GM12878 (cell line): ENCODE measurements around the gene MTFR1L. TPM values are rescaled to one million over a fixed set of nuclear protein-coding genes. Genes with fewer than 3 reads are reported as not detected.
A peak's percentile ranks its signal among the peaks of the same experiment; 100 is the strongest.

Source experiments
- ATAC-seq: fragments of 200-7000 bp; cut with Tn5 transposase; 3 replicates; pipeline ENCODE4 v1.9.1; 2020; ENCODE audit warnings: mild to moderate bottlenecking, moderate library complexity
- BruUV-seq: library from RNA; stranded (reverse); fragments of 400-500 nt; replicated peaks from 2 replicates; lab custom pipeline; 2021; lab: Mats Ljungman, UMichigan
- CTCF ChIA-PET: fragments of 300-600 bp; sonication (Branson Sonifier 250); formaldehyde crosslinking; extraction: SDS; loops from one replicate; lab custom pipeline; 2021; ENCODE audit warnings: inconsistent platforms; lab: Yijun Ruan, JAX
- POLR2A ChIA-PET: fragments of 350-600 bp; formaldehyde crosslinking; extraction: SDS; loops from one replicate; lab custom pipeline; 2021; ENCODE audit warnings: inconsistent platforms; lab: Charles Lee
- RAD21 ChIA-PET: fragments of 300-600 bp; sonication (Branson Sonifier 250); formaldehyde crosslinking; loops from one replicate; lab custom pipeline; 2023; ENCODE audit warnings: antibody characterized with exemption; ENCODE audit not compliant: unreplicated experiment; lab: Charles Lee
- SMC1A ChIA-PET: fragments of 300-600 bp; sonication (Branson Sonifier 250); formaldehyde crosslinking; loops from one replicate; lab custom pipeline; 2023; ENCODE audit not compliant: unreplicated experiment, uncharacterized antibody; lab: Charles Lee
- DNase-seq: peaks from one replicate; pipeline ENCODE4 v3.0.0-alpha.2; 2011; ENCODE audit warnings: low read depth, low spot score
- FAIRE-seq: peaks from 3 replicates; lab custom pipeline; 2011; peaks lifted over from hg19 to GRCh38; lab: Jason Lieb, UNC
- H2AFZ ChIP-seq: 2 replicates; pipeline ENCODE4 v1.6.0; 2011; ENCODE audit warnings: low read depth, low read length, control low read depth; ENCODE audit not compliant: control insufficient read depth
- H3K27ac ChIP-seq: 2 replicates; pipeline ENCODE4 v1.5.1; 2011; ENCODE audit warnings: control low read depth; ENCODE audit not compliant: control insufficient read depth, insufficient read depth
- H3K27me3 ChIP-seq, 2 experiments: replicated peaks in 1 of 2; 2 replicates each; pipeline versions ENCODE4 v1.6.0 to v1.6.1; 2011; ENCODE audit warnings: low read length in 1 of 2; ENCODE audit not compliant: control insufficient read depth in 2 of 2, insufficient read depth in 2 of 2
- H3K36me3 ChIP-seq, 2 experiments: 2 replicates each; pipeline ENCODE4 v1.5.1; 2011; ENCODE audit warnings: low read length in 1 of 2; ENCODE audit not compliant: control insufficient read depth in 2 of 2, insufficient read depth in 2 of 2
- H3K4me1 ChIP-seq: 2 replicates; pipeline ENCODE4 v1.6.1; 2011; ENCODE audit warnings: mild to moderate bottlenecking, low read length, moderate library complexity, mixed read lengths; ENCODE audit not compliant: control insufficient read depth, insufficient read depth
- H3K4me2 ChIP-seq: 2 replicates; pipeline ENCODE4 v1.6.0; 2011; ENCODE audit warnings: control low read depth; ENCODE audit not compliant: control insufficient read depth, insufficient read depth
- H3K4me3 ChIP-seq: fragments of 200-600 bp; sonication (generic); 2 replicates; pipeline ENCODE4 v1.5.1; 2016
- H3K79me2 ChIP-seq: 2 replicates; pipeline ENCODE4 v1.6.0; 2011; ENCODE audit warnings: low read length; ENCODE audit not compliant: control insufficient read depth, insufficient read depth
- H3K9ac ChIP-seq: 2 replicates; pipeline ENCODE4 v1.8.0; 2011; ENCODE audit warnings: low read length, control low read depth, mixed read lengths; ENCODE audit not compliant: control insufficient read depth, insufficient read depth
- H3K9me3 ChIP-seq: replicated peaks from 3 replicates; pipeline ENCODE4 v1.5.1; 2011; ENCODE audit warnings: mild to moderate bottlenecking, low read length; ENCODE audit not compliant: control insufficient read depth, insufficient read depth
- H4K20me1 ChIP-seq: 2 replicates; pipeline ENCODE4 v1.6.0; 2011; ENCODE audit not compliant: control insufficient read depth, insufficient read depth
- ATF7 ChIP-seq: fragments of 450-650 bp; IDR thresholded peaks from 2 replicates; pipeline ENCODE4 v1.6.1; 2016; ENCODE audit warnings: low read depth, mild to moderate bottlenecking
- BCL3 ChIP-seq: IDR thresholded peaks from 2 replicates; pipeline ENCODE4 v1.6.1; 2011; ENCODE audit warnings: borderline replicate concordance, low read depth, mild to moderate bottlenecking, moderate library complexity, low read length; ENCODE audit not compliant: insufficient read depth, poor library complexity, severe bottlenecking
- EP300 ChIP-seq, 2 experiments: fragments of 150-350 bp in 1 of 2; IDR thresholded peaks; 2 replicates each; pipeline ENCODE4 v1.6.1; 2011 to 2012; ENCODE audit warnings: low read depth in 2 of 2, low read length in 2 of 2, borderline replicate concordance in 1 of 2, improper control_type of control experiment in 1 of 2, inconsistent platforms in 1 of 2; ENCODE audit not compliant: control insufficient read depth in 1 of 2
- FOXK2 ChIP-seq: fragments of 450-650 bp; IDR thresholded peaks from 2 replicates; pipeline ENCODE4 v1.6.1; 2017; ENCODE audit warnings: mild to moderate bottlenecking, moderate library complexity
- IKZF1 ChIP-seq: fragments of 450-650 bp; conservative IDR thresholded peaks from 2 replicates; pipeline ENCODE4 v1.6.1; 2017; ENCODE audit warnings: antibody characterized with exemption, mild to moderate bottlenecking
- IKZF2 ChIP-seq, 2 experiments: fragments of 450-650 bp; IDR thresholded peaks; 2 replicates each; pipeline ENCODE4 v1.6.1; 2017; ENCODE audit warnings: mild to moderate bottlenecking in 2 of 2, moderate library complexity in 2 of 2
- POLR2AphosphoS2 ChIP-seq: IDR thresholded peaks from 2 replicates; pipeline ENCODE4 v1.6.1; 2011; ENCODE audit warnings: low read depth, mild to moderate bottlenecking, low read length, improper control_type of control experiment, moderate library complexity
- SP1 ChIP-seq: IDR thresholded peaks from one replicate; pipeline ENCODE4 v1.6.1; 2011; ENCODE audit warnings: low read depth, low read length
- SPI1 ChIP-seq: IDR thresholded peaks from 2 replicates; pipeline ENCODE4 v1.6.1; 2011; ENCODE audit warnings: low read depth, mild to moderate bottlenecking, low read length, moderate library complexity, borderline replicate concordance; ENCODE audit not compliant: insufficient read depth
- STAT1 ChIP-seq: fragments of 450-650 bp; conservative IDR thresholded peaks from 2 replicates; pipeline ENCODE4 v1.6.1; 2014; ENCODE audit warnings: antibody characterized with exemption, mild to moderate bottlenecking
- WGBS: methylation state at CpG from one replicate; pipeline ENCODE4 v1.1.6; 2016; ENCODE audit warnings: low lambda C conversion rate; ENCODE audit not compliant: insufficient replicate concordance, insufficient coverage; ENCODE audit errors: missing lambda C conversion rate; 5-methylcytosine and 5-hydroxymethylcytosine counted together
- in situ Hi-C: fragments of 300-500 bp; cut with MboI; formaldehyde crosslinking; loops from 9 replicates; pipeline ENCODE4 v1.14.3; 2018; ENCODE audit warnings: mixed read lengths
- intact Hi-C: fragments of 100-400 bp; cut with micrococcal nuclease; formaldehyde crosslinking; loops from one replicate; pipeline ENCODE4 v1.14.2; 2022; ENCODE audit not compliant: unreplicated experiment
- polyA plus RNA-seq, 11 experiments: library from polyadenylated mRNA; depleted of rRNA in 4 of 11; unstranded in 6 of 11; stranded (reverse) in 5 of 11; fragments of >200 nt; fragmentation: Nextera tagmentation in 4 of 11; fragmentation: Illumina TruSeq in 1 of 11; extraction: Ambion mirVana in 4 of 11; extraction: Trizol in 1 of 11; gene quantifications; 1 replicate in 1 of 11; 2 replicates in 10 of 11; pipeline versions ENCODE4 v1.2.1 to v1.2.3, GENCODE V29; 2011 to 2016; ENCODE audit warnings: inconsistent platforms in 2 of 11, missing spikeins in 2 of 11, low read depth in 1 of 11
- total RNA-seq, 4 experiments: library from RNA; depleted of rRNA in 3 of 4; stranded (reverse); fragments of >200 nt in 3 of 4; fragmentation: Illumina TruSeq in 1 of 4; extraction: Trizol in 1 of 4; gene quantifications; 2 replicates each; pipeline versions ENCODE4 v1.2.1 to v1.2.3, GENCODE V29; 2013 to 2021
- TF ChIP-seq, protein P1 (sequence below): fragments of 450-650 bp; IDR thresholded peaks from 2 replicates; pipeline ENCODE4 v1.6.1; 2017; ENCODE audit warnings: mild to moderate bottlenecking, moderate library complexity
- TF ChIP-seq, protein P2 (sequence below): fragments of 450-650 bp; conservative IDR thresholded peaks from 2 replicates; pipeline ENCODE4 v1.6.1; 2017; ENCODE audit warnings: mild to moderate bottlenecking, moderate library complexity

The MTFR1L gene
- total and polyA plus RNA-seq, 10 of the 15 experiments (the other 5 are each of a cell fraction or from before 2014, with no cell fraction given), result 16.9 to 44.2 (median 30.3) TPM

DNA sequence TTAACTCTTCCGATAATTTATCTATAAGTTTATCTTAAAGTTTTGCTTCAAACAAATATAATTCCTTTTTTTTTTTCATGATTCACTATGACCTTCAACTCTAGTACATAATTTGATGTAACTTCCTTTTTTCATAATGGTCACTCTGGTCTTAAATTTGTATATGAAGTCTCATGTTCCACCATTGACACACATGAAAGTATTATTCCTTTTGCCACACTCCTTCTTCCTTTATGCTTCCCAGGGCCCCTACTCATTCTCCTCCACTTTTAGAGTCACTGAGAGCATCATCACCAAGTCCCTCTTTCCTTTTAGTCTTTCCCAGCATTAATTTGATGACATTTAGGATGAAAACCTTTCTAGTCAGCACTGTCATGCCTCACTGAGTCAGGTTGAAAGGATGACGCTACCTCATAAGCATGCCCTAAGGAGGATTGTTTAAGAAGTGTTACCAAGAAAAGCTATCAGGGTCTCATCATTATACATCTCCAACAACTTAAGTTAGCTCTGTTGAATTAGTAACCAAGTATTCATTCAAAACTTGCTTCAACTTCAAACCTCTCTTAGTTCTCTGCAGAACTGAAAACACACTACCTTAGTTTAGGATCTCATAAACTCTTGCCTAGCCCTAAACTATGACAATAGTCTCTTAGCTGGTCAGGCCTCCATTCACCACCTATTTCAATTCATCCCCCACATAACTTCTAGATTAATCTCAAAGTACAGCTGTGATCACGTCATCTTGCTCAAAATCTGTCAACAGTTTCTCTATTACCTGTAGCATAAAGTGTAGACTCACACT lies 25.0 kb downstream of the MTFR1L start:
- no peak for DNase-seq
- H3K9ac ChIP-seq, result no peak overlapping the region
- no peak overlapping the region for H3K4me3 ChIP-seq
- H3K4me1 ChIP-seq, result peaks cover 8% of the 10 kb centered on the region; the same call in 1 of the 2 replicates
- SMC1A ChIA-PET, result interaction anchor here (0.7 to 2.2 kb wide), 11 partner anchors 9 to 152 kb away, joined by 3 to 11 read pairs (median 4); partner anchors contain the start of gene PAFAH2
- peak; percentile 95 for ATAC-seq
- no peaks in the 10 kb centered on the region for H3K9me3 ChIP-seq
- in situ Hi-C loops (no loop called here), intact Hi-C loops (no loop called here)
- POLR2A ChIA-PET, result interaction anchor here (1.0 to 1.8 kb wide), 5 partner anchors 10 to 153 kb away, joined by 3 to 7 read pairs (median 4); partner anchors contain the start of gene PAFAH2
- H3K27ac ChIP-seq, result peak overlapping the region; percentile 29
- no peaks in the 10 kb centered on the region for H3K27me3 ChIP-seq
- no peaks in the 10 kb centered on the region for H3K36me3 ChIP-seq
- 33% methylated on average over 3 of the region's 3 CpGs for WGBS
- RAD21 ChIA-PET, result interaction anchor here (0.9 to 2.0 kb wide), 2 partner anchors 153 to 431 kb away, joined by 3 to 8 read pairs; partner anchors contain the start of gene PAFAH2
- CTCF ChIA-PET, result interaction anchor here (0.7 to 2.8 kb wide), 10 partner anchors 9 to 219 kb away, joined by 3 to 15 read pairs (median 4); partner anchors contain the start of genes PAFAH2 and STMN1
- H4K20me1 ChIP-seq, result no peaks in the 10 kb centered on the region
- H3K4me2 ChIP-seq, result 0 out of 2 replicates have a peak overlapping the region, but pooled peaks have one; percentile 34
- peak overlapping the region; percentile 20 for H2AFZ ChIP-seq
- no peak for FAIRE-seq
- no TSS peak for BruUV-seq
- H3K79me2 ChIP-seq, result peaks cover 2% of the 10 kb centered on the region
- TF ChIP-seq POLR2AphosphoS2 (no peak), FOXK2 (no peak), ATF7 (peak; percentile 59), BCL3 (no peak), EP300 (IDR thresholded peaks at IDR 0.05; ENCODE audit: borderline replicate concordance in 1 of 2, control insufficient read depth in 1 of 2, low read depth in 2 of 2, low read length in 2 of 2) (no peak), STAT1 (no peak), SPI1 (no peak), SP1 (no peak), IKZF1 (no peak), IKZF2 (IDR thresholded peaks at IDR 0.05) (peak; percentile 44 to 53; a peak in 2 of 4 replicates)
- TF ChIP-seq, protein P1, sequence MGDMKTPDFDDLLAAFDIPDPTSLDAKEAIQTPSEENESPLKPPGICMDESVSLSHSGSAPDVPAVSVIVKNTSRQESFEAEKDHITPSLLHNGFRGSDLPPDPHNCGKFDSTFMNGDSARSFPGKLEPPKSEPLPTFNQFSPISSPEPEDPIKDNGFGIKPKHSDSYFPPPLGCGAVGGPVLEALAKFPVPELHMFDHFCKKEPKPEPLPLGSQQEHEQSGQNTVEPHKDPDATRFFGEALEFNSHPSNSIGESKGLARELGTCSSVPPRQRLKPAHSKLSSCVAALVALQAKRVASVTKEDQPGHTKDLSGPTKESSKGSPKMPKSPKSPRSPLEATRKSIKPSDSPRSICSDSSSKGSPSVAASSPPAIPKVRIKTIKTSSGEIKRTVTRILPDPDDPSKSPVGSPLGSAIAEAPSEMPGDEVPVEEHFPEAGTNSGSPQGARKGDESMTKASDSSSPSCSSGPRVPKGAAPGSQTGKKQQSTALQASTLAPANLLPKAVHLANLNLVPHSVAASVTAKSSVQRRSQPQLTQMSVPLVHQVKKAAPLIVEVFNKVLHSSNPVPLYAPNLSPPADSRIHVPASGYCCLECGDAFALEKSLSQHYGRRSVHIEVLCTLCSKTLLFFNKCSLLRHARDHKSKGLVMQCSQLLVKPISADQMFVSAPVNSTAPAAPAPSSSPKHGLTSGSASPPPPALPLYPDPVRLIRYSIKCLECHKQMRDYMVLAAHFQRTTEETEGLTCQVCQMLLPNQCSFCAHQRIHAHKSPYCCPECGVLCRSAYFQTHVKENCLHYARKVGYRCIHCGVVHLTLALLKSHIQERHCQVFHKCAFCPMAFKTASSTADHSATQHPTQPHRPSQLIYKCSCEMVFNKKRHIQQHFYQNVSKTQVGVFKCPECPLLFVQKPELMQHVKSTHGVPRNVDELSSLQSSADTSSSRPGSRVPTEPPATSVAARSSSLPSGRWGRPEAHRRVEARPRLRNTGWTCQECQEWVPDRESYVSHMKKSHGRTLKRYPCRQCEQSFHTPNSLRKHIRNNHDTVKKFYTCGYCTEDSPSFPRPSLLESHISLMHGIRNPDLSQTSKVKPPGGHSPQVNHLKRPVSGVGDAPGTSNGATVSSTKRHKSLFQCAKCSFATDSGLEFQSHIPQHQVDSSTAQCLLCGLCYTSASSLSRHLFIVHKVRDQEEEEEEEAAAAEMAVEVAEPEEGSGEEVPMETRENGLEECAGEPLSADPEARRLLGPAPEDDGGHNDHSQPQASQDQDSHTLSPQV, result no peak
- TF ChIP-seq, protein P2, sequence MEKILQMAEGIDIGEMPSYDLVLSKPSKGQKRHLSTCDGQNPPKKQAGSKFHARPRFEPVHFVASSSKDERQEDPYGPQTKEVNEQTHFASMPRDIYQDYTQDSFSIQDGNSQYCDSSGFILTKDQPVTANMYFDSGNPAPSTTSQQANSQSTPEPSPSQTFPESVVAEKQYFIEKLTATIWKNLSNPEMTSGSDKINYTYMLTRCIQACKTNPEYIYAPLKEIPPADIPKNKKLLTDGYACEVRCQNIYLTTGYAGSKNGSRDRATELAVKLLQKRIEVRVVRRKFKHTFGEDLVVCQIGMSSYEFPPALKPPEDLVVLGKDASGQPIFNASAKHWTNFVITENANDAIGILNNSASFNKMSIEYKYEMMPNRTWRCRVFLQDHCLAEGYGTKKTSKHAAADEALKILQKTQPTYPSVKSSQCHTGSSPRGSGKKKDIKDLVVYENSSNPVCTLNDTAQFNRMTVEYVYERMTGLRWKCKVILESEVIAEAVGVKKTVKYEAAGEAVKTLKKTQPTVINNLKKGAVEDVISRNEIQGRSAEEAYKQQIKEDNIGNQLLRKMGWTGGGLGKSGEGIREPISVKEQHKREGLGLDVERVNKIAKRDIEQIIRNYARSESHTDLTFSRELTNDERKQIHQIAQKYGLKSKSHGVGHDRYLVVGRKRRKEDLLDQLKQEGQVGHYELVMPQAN, result no peak
